Measurements from ENCODE around the gene CLSTN2. TPM values are rescaled to one million over a fixed set of nuclear protein-coding genes. Genes with fewer than 3 reads are reported as not detected.

CLSTN2 gene
- 3.9 TPM for total RNA-seq
- long read RNA-seq, partial matches to known transcripts, result 0 of 6 reads
- long read RNA-seq, other reads (novel, unspliced or antisense), result 6 of 6 reads

DNA sequence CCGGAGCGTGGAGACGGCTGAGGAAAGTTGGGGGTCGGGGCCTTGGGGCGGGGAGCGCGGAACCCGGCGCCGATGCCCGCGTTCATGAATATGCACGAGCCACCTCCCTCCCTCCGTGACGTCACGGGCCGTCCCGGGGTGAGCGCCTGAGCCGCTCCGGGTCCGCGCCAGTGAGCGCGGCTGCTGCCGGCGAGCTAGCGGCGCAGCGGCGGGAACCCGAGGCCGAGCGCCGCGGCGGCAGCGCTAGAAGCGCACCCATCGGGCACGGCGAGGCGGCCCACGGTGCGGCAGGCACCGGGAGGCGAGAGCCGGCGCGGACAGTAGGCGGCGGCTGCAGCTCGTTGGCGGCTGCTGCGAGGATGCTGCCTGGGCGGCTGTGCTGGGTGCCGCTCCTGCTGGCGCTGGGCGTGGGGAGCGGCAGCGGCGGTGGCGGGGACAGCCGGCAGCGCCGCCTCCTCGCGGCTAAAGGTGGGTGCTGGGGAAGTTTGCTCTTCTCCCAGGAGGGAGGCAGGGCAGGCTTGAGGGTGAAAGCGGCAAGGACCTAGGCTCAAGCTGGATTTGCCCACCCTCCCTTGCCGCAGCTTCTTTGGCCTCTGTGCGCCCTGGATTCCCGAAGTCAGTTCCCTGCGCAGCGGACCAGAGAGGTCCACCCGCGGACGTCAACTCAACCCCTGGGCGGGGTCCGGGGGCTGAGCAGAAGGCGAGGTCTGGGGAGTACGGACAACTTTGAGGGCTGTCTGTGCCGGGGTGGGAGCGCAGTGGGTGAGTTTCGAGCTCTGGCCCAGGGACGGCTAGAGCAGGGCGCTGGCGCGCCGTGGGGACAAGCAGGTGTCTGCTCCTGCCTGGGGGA is at the start of gene CLSTN2:
TSS of gene CLSTN2 (plus strand) at position 170 of the 850 bp plus-strand sequence.
- DNase-seq (ENCODE audit: low spot score), result peak; percentile 83
- intact Hi-C loops (cut with DNase I), result loop anchor here (2.0 to 5.0 kb wide), 4 partner anchors 117 to 927 kb away; no protein-coding TSS in a partner anchor

DNA sequence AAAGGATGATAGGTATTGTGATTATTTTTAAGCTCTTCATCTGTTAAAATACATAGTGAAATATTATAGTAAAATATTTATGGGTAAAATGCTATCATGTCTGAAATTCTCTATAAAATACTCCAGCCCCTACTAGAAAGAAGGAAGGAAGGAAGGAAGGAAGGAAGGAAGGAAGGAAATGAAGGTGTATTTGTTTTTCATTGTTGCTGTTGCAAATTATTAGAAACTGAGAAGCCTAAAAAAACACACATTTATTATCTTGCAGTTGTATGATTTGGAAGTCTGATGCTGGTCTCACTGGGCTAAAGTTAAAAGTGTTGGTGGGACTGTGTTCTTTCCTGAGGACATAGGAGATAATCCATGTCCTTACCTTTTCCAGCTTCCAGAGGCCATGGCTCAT is 47.6 kb upstream of the CLSTN2 start:
- DNase-seq (ENCODE audit: low spot score), result no peak
- intact Hi-C loops (cut with DNase I), result no loop called here

DNA sequence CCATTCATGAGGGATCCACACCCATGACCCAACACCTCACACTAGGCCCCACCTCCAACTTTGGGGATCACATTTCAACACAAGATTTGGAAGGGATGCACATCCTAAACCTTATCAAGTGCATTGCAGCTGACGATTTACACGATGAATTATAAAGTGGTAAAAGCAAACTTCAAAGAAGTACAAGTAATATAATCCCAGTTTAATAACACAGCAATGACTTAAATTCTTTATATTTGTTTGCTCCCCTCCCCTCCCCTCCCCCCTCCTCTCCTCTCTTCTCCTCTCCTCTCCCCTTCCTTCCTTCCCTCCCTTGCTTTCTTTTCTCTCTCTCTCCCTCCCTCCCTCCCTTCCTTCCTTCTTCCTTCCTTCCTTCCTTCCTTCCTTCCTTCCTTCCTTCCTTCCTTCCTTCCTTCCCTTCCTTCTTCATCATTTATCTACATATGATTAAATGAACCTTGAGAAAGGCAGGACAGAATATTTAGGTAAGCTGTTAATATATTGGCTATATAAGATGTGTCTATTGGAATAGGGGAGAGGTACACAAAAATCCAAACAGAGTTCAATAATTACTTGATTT is 46.3 kb upstream of the CLSTN2 start:
- no peak for DNase-seq (ENCODE audit: low spot score)
- intact Hi-C loops (cut with DNase I), result no loop called here

DNA sequence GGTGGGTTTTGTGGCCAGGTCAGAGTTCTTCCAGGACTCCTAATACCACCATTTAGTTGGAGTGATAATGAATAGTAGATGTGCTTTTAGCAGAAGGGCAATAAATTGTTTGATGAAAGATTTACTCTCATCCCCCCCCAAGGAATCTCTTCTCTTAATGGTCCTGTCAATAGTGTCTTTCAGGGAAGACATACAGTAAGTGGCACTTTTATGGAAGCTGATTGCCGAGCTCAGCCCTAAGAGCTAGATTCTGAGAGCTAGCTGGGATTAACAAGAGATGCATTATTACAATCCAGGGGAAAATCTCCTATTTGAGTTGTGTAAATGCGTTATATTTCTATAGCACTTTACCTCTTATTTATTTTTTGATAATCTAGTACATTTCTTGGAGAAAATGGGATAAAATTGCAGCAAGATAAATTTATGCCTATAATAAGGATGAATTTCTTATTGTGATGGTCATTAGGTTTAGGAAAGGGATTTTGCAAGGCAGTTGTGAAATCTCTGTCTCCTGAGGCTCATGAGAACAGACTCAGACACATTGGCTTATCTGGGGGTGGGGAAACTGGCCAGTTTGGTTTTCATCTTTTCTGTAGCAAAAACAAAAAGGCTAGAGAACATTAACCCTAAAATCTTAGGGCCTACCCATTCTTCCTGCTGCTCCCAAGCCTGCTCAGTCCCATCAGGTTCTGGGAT is 41.6 kb upstream of the CLSTN2 start:
- intact Hi-C loops (cut with DNase I), result no loop called here
- no peak for DNase-seq (ENCODE audit: low spot score)

DNA sequence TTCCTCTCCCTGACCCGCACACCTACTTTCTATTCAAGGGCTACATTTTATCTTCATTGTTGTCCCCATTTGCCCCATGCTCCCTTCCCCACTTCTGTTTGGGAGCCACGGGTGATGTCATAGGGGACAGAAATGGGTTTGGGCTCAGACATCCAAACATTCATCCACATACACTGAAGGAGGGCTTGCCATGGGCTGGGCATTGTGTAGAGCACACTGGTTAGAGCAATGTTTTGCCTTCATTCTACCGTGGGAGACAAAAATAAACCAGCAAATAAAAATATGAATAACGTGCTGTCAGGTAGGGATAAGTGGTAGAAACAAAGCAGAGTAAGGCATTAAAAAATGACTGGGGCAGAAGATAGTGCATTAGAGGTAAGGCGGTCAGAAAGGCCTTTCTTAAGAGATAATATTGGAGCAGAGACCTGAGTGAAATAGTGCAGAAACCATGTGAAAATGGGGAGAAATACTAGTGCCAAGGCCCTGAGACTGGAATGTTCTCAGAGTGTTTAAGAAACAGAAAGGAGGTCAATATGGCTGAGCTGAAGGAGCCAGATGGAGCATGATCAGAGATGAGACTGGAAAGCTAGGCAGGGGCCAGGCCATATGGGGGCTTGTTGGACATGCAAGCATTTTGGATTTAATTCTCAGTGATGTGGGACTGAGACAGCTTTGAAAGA is 40.9 kb upstream of the CLSTN2 start:
- intact Hi-C loops (cut with DNase I), result no loop called here
- DNase-seq (ENCODE audit: low spot score), result no peak

DNA sequence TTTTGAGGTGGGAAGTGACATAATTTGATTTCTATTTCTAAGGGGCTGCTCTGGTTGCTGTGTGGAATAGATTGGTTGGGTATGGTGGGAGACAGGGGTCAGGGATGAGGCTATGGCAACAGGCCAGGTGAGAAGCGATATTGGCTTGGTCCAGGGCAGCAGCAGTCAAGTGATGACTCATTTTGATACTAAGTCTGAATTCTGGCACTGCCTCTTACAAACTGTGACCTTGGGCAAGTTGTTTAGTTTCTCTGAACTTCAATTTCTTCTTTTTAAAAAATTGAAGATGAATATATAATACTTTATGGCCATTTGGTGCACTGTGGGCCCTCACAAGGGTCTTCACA is 40.4 kb upstream of the CLSTN2 start:
- intact Hi-C loops (cut with DNase I), result no loop called here
- DNase-seq (ENCODE audit: low spot score), result no peak

DNA sequence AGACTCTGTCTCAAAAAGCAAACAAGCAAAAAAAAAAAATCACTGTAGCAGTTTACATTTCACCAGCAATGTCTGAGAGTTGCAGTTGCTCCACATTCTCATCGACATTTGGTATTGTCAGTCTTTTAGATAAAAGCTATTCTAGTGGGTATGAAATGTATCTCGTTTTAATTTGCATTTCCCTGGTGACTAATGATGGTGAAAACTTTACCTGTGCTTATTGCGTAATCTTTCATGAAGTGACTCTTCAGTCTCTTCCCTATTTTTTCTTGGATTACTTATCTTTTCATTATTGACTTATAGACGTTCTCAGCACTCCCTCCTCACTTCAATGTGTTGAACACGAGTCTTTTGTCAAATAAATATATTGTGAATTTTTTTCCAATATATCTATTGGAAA is 37.2 kb upstream of the CLSTN2 start:
- intact Hi-C loops (cut with DNase I), result no loop called here
- DNase-seq (ENCODE audit: low spot score), result no peak

DNA sequence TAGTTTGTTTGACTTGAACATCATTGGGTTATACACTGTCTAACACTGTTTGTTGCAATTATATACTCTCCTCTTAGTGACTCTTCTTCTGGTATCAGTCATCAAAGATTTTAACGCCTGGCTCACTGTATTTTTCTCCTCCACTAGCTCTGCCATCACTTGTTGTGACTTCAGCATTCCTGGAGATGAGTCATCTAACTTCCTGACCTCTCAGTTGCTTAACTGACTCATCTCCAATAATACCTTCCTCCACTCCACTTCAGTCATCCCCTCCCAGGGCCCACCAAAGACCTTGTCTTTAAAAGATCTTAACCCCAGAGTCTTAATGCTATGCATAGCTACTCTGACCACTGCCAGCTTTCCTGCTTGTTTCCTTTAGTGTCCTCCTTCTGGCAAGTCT is 28.6 kb upstream of the CLSTN2 start:
- intact Hi-C loops (cut with DNase I), result no loop called here

DNA sequence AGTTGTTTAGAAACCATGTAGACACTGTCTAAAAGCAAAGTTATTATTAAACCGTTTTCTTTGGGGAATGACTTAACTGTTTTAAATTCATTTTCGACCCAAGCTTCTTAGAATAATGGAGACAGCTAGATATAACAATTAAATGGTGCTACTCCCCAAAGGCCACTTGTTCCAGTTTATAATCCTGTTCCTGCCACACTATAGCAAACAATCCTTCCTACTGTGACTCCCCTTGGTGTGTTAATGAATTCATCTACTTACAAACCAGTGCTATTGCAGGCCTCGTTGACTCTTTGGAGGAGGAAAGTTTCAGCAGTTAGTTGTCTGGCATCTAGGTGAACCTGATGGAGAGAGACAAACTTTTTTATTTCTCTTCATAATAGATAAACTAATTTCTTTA is 25.2 kb upstream of the CLSTN2 start:
- intact Hi-C loops (cut with DNase I), result no loop called here
- no peak for DNase-seq (ENCODE audit: low spot score)

More for the DNA sequence above, 28.6 kb upstream of the CLSTN2 start:
- DNase-seq (ENCODE audit: low spot score), result no peak

DNA sequence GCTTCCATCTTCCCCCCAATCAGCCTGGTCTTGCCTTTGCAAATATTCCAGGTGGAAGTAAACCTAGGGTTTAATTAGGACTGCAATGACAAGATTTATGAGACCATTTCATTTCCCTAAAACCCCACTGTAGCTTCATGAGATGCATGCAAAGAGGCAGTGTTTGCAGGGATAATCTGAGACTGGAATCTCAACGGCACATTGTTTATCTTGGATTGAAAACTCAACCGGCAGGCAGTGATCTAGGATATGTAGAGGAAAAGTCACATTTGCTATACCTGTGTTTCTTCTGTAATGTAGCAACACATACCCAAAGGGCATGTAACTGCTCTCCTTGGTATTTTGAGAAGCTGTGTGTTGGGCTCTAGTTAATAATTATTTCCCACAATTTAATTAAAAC is 18.7 kb upstream of the CLSTN2 start:
- DNase-seq (ENCODE audit: low spot score), result no peak
- intact Hi-C loops (cut with DNase I), result no loop called here

DNA sequence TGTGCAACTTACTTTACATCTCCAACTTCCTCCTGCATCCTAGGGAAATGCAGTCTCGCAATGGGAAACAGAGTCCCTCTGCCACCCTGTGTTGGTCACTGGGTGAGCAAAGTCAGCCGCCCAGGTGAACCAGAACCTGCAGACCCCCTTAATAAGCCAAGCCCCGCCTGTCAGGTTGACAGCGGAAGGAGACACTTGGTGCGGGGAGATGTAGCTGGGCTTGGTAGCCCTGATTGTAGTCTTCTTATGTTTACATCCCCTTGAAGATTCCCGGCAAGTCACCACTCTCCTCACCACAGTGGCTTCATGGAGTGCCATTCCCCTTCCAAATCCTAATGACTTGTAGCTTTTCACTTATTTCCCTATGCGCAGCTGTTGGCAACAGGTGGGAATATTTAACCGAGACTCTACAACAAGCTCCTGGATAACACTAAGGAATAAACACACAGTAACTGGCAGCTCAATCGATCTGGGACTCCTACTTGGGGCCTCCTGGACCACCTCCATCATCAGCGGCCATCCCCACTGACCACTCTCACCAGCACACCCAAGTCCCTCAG is 17.7 kb upstream of the CLSTN2 start:
- DNase-seq (ENCODE audit: low spot score), result no peak
- intact Hi-C loops (cut with DNase I), result no loop called here

DNA sequence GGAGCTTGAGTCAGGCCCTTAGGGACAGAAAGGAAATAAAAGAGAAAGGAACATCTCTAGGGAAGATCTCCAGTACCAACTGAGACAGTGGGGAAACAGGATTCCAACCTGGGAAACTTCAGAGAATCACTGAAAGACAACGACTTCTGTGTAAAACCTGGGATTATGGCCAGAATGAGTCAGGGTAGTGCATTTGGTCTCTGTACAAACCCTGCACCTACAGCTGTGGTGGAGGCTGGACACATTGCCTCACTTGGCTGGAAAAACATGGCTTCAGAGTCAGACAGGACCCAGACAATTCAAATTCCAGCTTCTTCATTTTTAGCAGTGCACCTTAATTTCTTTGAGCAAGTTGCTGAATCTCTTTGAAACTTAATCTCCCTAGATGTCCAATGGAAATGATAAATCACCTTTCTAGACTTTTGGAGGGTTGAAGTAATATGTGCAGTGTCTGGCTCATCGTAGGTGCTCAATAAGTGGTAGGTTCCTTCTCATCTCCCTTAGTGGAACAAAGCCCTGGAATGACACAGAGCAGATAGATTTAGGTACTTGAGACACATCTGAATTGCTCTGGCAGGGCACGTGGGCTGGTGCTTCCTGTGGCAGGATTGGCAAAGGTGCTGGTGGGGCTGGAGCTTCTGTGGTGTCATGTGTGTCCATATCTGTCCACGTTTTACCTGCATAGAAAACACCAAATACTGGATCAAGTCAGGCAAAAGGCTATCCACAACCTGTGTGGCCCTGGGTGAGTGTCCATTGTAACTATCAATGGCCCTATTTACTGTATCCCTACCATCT is 6.1 kb upstream of the CLSTN2 start:
- no peak for DNase-seq (ENCODE audit: low spot score)

DNA sequence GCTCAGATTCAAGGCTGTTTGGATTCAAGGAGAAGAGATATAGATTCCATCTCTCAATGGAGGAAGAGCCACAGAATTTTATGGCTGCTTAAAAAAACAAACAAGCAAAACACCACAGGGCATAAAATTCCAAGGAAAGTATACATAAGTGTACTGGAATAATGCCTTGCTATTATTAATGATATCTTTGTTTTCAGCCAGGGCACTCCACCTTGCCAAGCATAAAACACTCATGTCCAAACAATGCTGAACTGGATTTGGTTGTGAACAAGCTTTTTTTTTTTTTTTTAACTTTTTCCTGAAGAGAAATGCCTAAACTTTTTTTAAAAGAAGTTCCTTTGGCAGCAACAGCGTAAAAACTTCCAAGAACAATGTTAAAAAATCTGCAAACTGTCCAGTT is 4.8 kb upstream of the CLSTN2 start:
- DNase-seq (ENCODE audit: low spot score), result no peak
- intact Hi-C loops (cut with DNase I), result no loop called here

More for the DNA sequence above, 6.1 kb upstream of the CLSTN2 start:
- intact Hi-C loops (cut with DNase I), result no loop called here

DNA sequence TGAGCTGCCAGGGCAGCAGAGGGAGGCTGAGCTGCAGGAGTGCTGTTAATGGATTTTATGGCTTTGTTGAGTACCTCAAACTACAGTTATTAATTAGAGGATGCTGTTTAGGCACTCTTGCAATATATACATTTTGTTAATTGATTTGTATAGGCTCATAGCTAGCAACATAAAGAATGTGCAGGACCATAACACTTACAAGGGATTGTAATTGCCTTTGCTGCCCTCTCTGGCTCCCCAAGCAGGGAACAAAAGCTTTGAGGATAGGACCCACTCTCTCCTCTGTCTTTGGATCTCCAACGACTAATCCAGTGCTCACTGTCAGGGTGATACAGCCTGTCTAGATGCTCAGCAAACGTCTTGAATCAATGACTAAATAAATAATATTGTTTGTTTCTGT is 1.2 kb upstream of the CLSTN2 start:
- no peak for DNase-seq (ENCODE audit: low spot score)
- intact Hi-C loops (cut with DNase I), result loop anchor here (1.0 to 2.0 kb wide), 2 partner anchors 215 to 345 kb away; no protein-coding TSS in a partner anchor

DNA sequence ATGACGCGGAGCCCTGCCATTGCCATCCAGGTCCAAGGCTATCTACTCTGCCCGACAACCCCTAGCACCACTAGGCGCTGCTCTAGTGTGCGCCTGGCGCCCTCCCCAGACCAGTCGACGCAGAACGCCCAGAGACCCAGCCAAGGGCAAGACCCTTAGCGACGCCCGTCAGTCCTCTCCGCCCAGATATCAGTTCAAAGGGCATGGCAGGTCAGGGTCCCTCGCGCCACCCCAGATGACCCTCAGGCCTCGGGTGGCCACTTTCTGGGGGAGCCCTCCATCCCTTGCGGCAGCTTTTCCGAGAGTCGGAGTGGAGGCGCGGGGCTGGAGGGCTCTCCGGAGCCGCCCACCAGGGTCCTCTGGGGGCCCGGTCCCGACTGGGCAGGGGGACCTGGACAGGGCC is 371 bp upstream of the CLSTN2 start:
- intact Hi-C loops (cut with DNase I), result loop anchor here (1.0 to 5.0 kb wide), 5 partner anchors 118 to 928 kb away; no protein-coding TSS in a partner anchor

DNA sequence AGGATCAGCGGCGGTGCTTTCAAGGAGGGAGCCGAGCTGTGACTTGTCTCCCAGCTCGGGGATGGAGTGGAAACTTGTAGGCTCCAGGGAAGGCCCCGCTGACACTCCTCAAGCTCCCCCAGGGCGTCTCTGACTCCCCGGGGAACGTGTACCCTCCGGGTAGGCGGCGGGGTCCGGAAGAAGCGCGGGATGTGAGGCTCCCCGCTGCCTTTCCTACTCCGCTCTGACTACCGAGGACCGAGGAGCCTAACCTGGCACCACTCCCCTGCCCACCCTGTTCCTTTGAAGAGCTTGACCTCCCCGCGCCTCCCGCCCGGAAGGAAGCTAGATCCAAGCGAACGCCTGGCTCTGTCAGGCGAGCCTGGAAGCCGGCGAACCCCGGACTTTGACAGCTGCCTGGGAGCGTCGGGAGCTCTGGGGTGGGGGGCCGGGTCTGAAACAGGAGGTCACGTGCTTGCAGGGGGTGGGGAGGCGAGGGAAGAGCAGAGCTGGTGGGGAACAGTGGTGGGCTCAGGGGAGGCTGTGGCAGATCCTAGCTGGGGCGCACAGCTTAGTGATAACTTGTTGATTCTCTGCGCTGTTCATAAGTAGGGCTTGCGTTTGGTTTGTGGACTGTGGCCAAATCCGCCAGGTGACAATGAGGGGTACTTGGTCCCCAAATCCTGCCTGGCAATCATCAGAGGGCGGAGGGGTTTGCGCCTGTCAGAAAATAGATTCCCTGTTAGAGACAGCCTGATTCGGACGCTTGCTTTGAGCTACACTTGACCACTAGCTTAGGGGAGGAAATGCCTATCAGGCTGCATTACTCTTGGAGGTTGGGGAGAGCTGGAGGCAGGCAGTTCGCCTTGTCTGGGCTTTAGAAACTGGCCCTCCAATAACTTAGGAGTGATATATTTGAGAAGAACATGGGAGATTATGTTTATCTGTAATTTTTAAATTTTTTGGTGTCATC is 1.2 kb downstream of the CLSTN2 start:
- intact Hi-C loops (cut with DNase I), result loop anchor here (2.0 to 5.0 kb wide), 4 partner anchors 116 to 926 kb away; no protein-coding TSS in a partner anchor
- no peak for DNase-seq (ENCODE audit: low spot score)

More for the DNA sequence above, 371 bp upstream of the CLSTN2 start:
- peak; percentile 78 for DNase-seq (ENCODE audit: low spot score)

DNA sequence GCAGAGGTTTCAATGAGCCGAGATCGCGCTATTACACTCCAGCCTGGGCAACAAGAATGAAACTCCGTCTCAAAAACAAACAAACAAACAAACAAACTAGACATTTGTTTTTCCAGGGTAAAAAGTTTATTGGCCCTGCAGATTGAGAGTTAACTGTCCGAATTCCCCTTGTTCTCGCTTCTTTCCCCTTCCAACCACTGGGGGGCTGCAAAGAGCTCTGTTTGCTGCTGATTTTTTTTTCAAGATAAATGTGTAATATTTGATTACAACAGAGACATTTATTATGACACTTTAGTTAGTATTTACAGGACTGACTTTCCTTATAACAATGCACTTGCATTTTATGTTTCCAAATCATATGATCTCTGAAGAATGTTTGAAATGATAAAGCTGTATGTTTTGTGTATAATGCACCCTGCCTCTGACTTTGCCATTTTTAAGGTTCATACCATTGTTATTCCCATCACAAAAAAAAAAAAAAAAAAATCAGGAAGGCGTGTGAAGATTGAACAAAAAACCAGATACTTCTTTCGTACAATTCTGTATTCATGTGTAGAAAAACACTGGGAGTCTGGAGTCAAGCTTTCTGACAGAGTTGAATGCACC is 2.8 kb downstream of the CLSTN2 start:
- intact Hi-C loops (cut with DNase I), result loop anchor here (5.0 kb wide), 3 partner anchors 115 to 925 kb away; no protein-coding TSS in a partner anchor
- DNase-seq (ENCODE audit: low spot score), result no peak
